Choroid plexus epithelial cell (primary cell): Measurements from ENCODE around the gene PYCR2.
A peak's percentile ranks its signal among the peaks of the same experiment; 100 is the strongest.

Experiments used
- DNase-seq: peaks from one replicate; pipeline ENCODE4 v3.0.0-alpha.2; 2010; ENCODE audit warnings: low read depth
- H3K4me3 ChIP-seq: 2 replicates; pipeline ENCODE4 v1.5.1; 2011; ENCODE audit warnings: low read depth, mild to moderate bottlenecking, control low read depth, low read length, moderate library complexity
- CTCF ChIP-seq: conservative IDR thresholded peaks from 2 replicates; pipeline ENCODE4 v1.5.1; 2011; ENCODE audit warnings: low read depth, mild to moderate bottlenecking, control low read depth, inconsistent platforms, low read length, moderate library complexity

PYCR2 gene

DNA sequence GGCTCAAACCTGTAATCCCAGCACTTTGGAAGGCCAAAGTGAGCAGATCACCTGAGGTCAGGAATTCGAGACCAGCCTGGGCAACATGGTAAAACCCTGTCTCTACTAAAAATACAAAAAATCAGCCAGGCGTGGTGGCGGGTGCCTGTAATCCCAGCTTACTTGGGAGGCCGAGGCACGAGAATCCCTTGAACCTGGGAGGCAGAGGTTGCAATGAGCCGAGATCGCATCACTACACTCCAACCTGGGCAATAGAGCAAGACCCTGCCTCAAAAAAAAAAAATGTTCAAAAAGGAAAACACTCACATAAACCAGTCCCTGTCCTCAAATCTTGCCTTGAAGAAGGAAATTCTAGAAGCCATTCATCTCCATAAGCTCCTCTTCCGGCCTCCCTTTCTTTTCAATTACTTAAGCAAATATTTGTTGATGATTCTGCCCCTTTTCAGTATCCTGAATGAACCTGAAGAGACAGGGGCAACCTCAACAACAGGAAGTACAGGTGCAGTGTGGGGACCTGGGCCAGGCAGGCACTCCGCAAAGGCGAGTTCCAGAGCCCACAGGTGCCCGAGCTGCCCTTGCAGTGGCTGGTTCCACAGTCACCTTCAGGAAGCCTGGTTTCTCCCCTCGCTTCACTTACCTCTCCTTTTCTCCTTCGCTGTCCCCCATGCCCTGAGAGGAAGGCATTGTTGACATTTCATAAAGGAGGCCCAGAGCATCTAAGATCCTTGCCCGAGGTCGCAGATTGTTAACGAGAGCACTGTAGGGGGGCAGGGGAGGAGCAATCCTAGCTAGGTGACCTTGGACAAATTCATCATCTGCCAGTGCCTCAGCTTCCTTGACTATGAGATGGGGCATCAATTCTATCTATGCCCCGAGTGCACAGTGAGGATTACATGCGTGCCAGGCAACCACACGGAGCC lies 26.2 kb downstream of the PYCR2 start:
- DNase-seq = no peak
- no peak overlapping the region for H3K4me3 ChIP-seq
- TF ChIP-seq CTCF = no peak

GRCh38 chr1:225896937-225897549 lies 27.0 kb downstream of the PYCR2 start:
- no peak overlapping the region for H3K4me3 ChIP-seq

DNA sequence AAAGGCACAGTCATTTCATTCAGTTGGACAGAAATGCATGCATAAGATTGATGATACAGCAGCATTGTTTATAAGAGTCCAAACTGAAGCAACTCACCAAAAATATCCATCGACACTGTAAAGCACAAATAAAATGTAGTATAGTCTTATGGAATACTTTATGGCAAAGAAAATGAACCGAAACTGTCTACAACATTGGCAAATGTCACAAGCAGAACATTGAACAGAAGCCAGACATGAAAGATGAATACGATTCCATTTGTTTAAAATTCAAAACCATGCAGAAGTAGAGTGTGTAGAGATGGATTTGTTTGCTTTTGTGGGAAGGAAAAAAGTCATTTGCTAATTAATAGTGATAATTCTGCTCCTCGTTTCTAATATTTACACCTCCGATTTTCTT lies 27.6 kb downstream of the PYCR2 start:
- no peak for DNase-seq
- no peak overlapping the region for H3K4me3 ChIP-seq
- TF ChIP-seq CTCF = no peak

More at GRCh38 chr1:225896937-225897549, 27.0 kb downstream of the PYCR2 start:
- DNase-seq = peak; percentile 37
- TF ChIP-seq CTCF = no peak

GRCh38 chr1:225892307-225892706 lies 31.7 kb downstream of the PYCR2 start:
- TF ChIP-seq CTCF = no peak
- no peak for DNase-seq
- no peak overlapping the region for H3K4me3 ChIP-seq

- no peak for DNase-seq
- no peak for TF ChIP-seq CTCF
- no peak overlapping the region for H3K4me3 ChIP-seq
These were observed 32.6 kb downstream of the PYCR2 start for GRCh38 chr1:225891229-225891972.

GRCh38 chr1:225890346-225891228 lies 33.5 kb downstream of the PYCR2 start:
- no peak for DNase-seq
- no peak overlapping the region for H3K4me3 ChIP-seq
- no peak for TF ChIP-seq CTCF
